SK-N-SH (cell line): ENCODE data around the gene CAPN11.

Experiments
- CTCF ChIP-seq: fragments of 200-600 bp; sonication (generic); IDR thresholded peaks from 2 replicates; pipeline ENCODE4 v1.6.1; 2017; ENCODE audit warnings: antibody characterized with exemption, mild to moderate bottlenecking, moderate library complexity
- EP300 ChIP-seq, 2 experiments: IDR thresholded peaks; 2 replicates each; pipeline versions ENCODE4 v1.4.0 to v1.6.1; 2012; ENCODE audit warnings: borderline replicate concordance in 1 of 2, low read depth in 1 of 2, low read length in 1 of 2
- FOSL2 ChIP-seq: IDR thresholded peaks from 2 replicates; pipeline ENCODE4 v1.4.0; 2012; ENCODE audit warnings: low read depth, mild to moderate bottlenecking, moderate library complexity, borderline replicate concordance
- POLR2AphosphoS5 ChIP-seq: IDR thresholded peaks from 2 replicates; pipeline ENCODE4 v1.6.1; 2012; ENCODE audit warnings: low read depth, low read length
- RCOR1 ChIP-seq: fragments of 150-350 bp; IDR thresholded peaks from 2 replicates; pipeline ENCODE4 v1.6.1; 2017; ENCODE audit warnings: antibody characterized with exemption, low read length
- REST ChIP-seq: IDR thresholded peaks from 2 replicates; pipeline ENCODE4 v1.6.1; 2012; ENCODE audit warnings: mild to moderate bottlenecking, low read depth, low read length, moderate library complexity

- TF ChIP-seq EP300 (IDR thresholded peaks at IDR 0.05; ENCODE audit: borderline replicate concordance in 1 of 2, low read depth in 1 of 2, low read length in 1 of 2) (no peak), CTCF (no peak), POLR2AphosphoS5 (no peak), FOSL2 (no peak), RCOR1 (no peak), REST (no peak)
Measured at GRCh38 chr6:44119704-44120262, 38.8 kb upstream of the CAPN11 start.
